Measurements from ENCODE around the gene INSR. TPM values are rescaled to one million over a fixed set of nuclear protein-coding genes. Genes with fewer than 3 reads are reported as not detected.

Gene INSR
- polyA plus RNA-seq, 1 of the 3 experiments (the other 2 are of a cell fraction): 3.6 TPM

GRCh38 chr19:7109678-7110289, 184.4 kb downstream of the INSR start:
- Histone ChIP-seq H3K79me2 (ENCODE audit: insufficient read depth) (no peaks in the 10 kb centered on the region), H4K20me1 (ENCODE audit: insufficient read depth) (no peaks in the 10 kb centered on the region), H3K4me2 (no peak overlapping the region), H3K36me3 (replicated peaks in 1 of 2; ENCODE audit: control insufficient read depth in 1 of 2, insufficient read depth in 2 of 2, low read length in 1 of 2) (no peaks in the 10 kb centered on the region), H3K4me1 (ENCODE audit: control insufficient read depth in 1 of 2, insufficient read depth in 2 of 2, low read depth in 1 of 2, low read length in 1 of 2) (no peaks in the 10 kb centered on the region), H3K9me2 (no peaks in the 10 kb centered on the region), H3K27me3 (ENCODE audit: insufficient read depth) (no peaks in the 10 kb centered on the region), H3K9ac (no peak overlapping the region), H2AFZ (ENCODE audit: low read depth) (no peak overlapping the region), H3K9me3 (no peaks in the 10 kb centered on the region), H3F3A (replicated peaks; ENCODE audit: insufficient read depth) (no peaks in the 10 kb centered on the region), H3K4me3 (ENCODE audit: low read depth in 2 of 2, low read length in 1 of 2) (no peak overlapping the region), H3K27ac (ENCODE audit: low read depth in 2 of 2, low read length in 1 of 2) (no peak overlapping the region)
- ChIA-PET POLR2A (no interaction called here), CTCF (interaction anchor here (0.9 to 1.4 kb wide), 3 partner anchors 8 to 232 kb away, joined by 3 to 6 read pairs (median 3); no protein-coding TSS in a partner anchor)
- TF ChIP-seq FOXM1 (IDR thresholded peaks at IDR 0.05; ENCODE audit: low read depth): no peak
- TF ChIP-seq FOSL2 (IDR thresholded peaks at IDR 0.05; ENCODE audit: borderline replicate concordance, low read depth): no peak
- no peak for TF ChIP-seq REST (IDR thresholded peaks at IDR 0.05; ENCODE audit: low read depth, low read length)
- no peak for TF ChIP-seq RCOR1 (IDR thresholded peaks at IDR 0.05; ENCODE audit: low read length)
- TF ChIP-seq RAD21 (IDR thresholded peaks at IDR 0.05; ENCODE audit: low read length): no peak
- TF ChIP-seq NRF1 (IDR thresholded peaks at IDR 0.05; ENCODE audit: low read depth, low read length): no peak
- no peak for TF ChIP-seq FOXJ3 (CRISPR knock-in tag; IDR thresholded peaks at IDR 0.05)
- no peak for TF ChIP-seq USF1 (IDR thresholded peaks at IDR 0.05; ENCODE audit: borderline replicate concordance, low read depth)
- no peak for TF ChIP-seq SIN3A (IDR thresholded peaks at IDR 0.05; ENCODE audit: borderline replicate concordance, low read depth, low read length)
- TF ChIP-seq MEF2A (IDR thresholded peaks at IDR 0.05; ENCODE audit: borderline replicate concordance, low read depth): no peak
- no peak for TF ChIP-seq GABPA (IDR thresholded peaks at IDR 0.05; ENCODE audit: low read depth)
- TF ChIP-seq SMC3 (IDR thresholded peaks at IDR 0.05; ENCODE audit: low read depth, low read length): no peak
- no peak for TF ChIP-seq PBX3 (IDR thresholded peaks at IDR 0.05)
- no peak for TF ChIP-seq ELF1 (IDR thresholded peaks at IDR 0.05)
- DNase-seq: no peak
- 31% methylated on average over 7 of the region's 8 CpGs for WGBS (ENCODE audit: low lambda C conversion rate)
